ENCODE data around the gene ERG. TPM values are rescaled to one million over a fixed set of nuclear protein-coding genes. Genes with fewer than 3 reads are reported as not detected.

ERG gene
- total RNA-seq, 1 donor from 2014 or later = 28.5 TPM

- Histone ChIP-seq H3K9me3 (no peaks in the 10 kb centered on the region), H3K27ac (peak overlapping the region; percentile 60 to 70), H3K36me3 (no peaks in the 10 kb centered on the region), H3K4me3 (no peak overlapping the region), H3K4me1 (peaks cover 6 to 38% of the 10 kb centered on the region in 2 donors), H3K27me3 (no peaks in the 10 kb centered on the region)
- TF ChIP-seq, protein P1, sequence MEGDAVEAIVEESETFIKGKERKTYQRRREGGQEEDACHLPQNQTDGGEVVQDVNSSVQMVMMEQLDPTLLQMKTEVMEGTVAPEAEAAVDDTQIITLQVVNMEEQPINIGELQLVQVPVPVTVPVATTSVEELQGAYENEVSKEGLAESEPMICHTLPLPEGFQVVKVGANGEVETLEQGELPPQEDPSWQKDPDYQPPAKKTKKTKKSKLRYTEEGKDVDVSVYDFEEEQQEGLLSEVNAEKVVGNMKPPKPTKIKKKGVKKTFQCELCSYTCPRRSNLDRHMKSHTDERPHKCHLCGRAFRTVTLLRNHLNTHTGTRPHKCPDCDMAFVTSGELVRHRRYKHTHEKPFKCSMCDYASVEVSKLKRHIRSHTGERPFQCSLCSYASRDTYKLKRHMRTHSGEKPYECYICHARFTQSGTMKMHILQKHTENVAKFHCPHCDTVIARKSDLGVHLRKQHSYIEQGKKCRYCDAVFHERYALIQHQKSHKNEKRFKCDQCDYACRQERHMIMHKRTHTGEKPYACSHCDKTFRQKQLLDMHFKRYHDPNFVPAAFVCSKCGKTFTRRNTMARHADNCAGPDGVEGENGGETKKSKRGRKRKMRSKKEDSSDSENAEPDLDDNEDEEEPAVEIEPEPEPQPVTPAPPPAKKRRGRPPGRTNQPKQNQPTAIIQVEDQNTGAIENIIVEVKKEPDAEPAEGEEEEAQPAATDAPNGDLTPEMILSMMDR (IDR thresholded peaks at IDR 0.05) = no peak
- intact Hi-C loops (cut with DNase I) = no loop called here
- DNase-seq (ENCODE audit: low spot score in 2 of 2) = no peak
Observed at GRCh38 chr21:38479641-38480525, 18.4 kb downstream of the ERG start.

DNA sequence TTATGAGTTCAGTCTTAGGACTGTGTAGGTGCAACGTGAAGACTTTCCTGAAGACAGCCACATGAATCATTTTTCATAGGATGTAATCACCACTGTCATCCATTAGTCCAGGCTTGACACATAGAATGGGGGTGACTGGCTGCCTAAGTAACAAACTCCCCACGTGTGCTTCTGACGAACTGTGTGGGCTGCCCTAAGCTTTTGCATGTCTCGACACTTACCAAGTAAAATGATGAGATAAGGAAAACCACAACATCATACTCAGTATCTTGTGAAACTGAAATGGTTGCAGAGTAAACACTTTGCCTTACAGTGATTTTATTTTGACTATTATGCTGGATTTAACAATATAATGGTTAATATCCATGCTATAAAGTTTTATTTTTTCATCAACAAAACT is 19.5 kb downstream of the ERG start:
- DNase-seq (ENCODE audit: low spot score in 2 of 2) = no peak
- Histone ChIP-seq H3K27ac (peak overlapping the region in 1 of 2 donors; percentile 70), H3K9me3 (no peaks in the 10 kb centered on the region), H3K4me1 (peaks cover 6 to 38% of the 10 kb centered on the region in 2 donors), H3K4me3 (no peak overlapping the region), H3K36me3 (no peaks in the 10 kb centered on the region), H3K27me3 (no peaks in the 10 kb centered on the region)
- TF ChIP-seq, protein P1 (IDR thresholded peaks at IDR 0.05) = no peak
- intact Hi-C loops (cut with DNase I) = no loop called here

DNA sequence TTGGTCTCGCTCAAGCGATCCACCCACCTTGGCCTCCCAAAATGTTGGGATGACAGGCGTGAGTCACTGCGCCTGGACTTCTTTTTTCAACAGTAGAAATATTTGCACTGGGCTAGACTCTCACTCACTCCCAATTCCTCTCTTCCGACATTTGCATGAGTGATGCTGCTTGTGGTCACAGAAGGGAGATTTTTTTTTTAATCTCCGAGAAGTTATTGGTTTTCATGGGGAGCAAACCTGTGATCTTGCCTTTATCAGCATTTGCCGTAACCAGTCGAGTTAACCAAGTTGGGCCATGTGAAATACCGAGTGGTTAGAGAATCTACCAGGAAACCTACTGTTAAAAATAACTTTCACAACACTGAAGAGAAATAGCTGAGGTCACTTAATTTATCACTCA is 21.1 kb downstream of the ERG start:
- no peak for DNase-seq (ENCODE audit: low spot score in 2 of 2)
- Histone ChIP-seq H3K36me3 (peaks cover 0 to 3% of the 10 kb centered on the region in 2 donors), H3K4me3 (no peak overlapping the region), H3K27ac (peak overlapping the region in 1 of 2 donors; percentile 70), H3K27me3 (no peaks in the 10 kb centered on the region), H3K9me3 (no peaks in the 10 kb centered on the region), H3K4me1 (peaks cover 6 to 34% of the 10 kb centered on the region in 2 donors)
- intact Hi-C loops (cut with DNase I) = loop anchor here (2.0 kb wide), 1 partner anchor 14 kb away; no protein-coding TSS in a partner anchor
- TF ChIP-seq, protein P1 (IDR thresholded peaks at IDR 0.05) = no peak

- peaks cover 3 to 30% of the 10 kb centered on the region in 2 donors for H3K4me1 ChIP-seq
- peak overlapping the region; percentile 7 to 70 for H3K27ac ChIP-seq
- H3K27me3 ChIP-seq = no peaks in the 10 kb centered on the region
- intact Hi-C loops (cut with DNase I) = loop anchor here (2.0 kb wide), 1 partner anchor 14 kb away; no protein-coding TSS in a partner anchor
- no peak for DNase-seq (ENCODE audit: low spot score in 2 of 2)
- peaks cover 0 to 3% of the 10 kb centered on the region in 2 donors for H3K36me3 ChIP-seq
- H3K4me3 ChIP-seq = no peak overlapping the region
- TF ChIP-seq, protein P1 (IDR thresholded peaks at IDR 0.05) = no peak
- H3K9me3 ChIP-seq = no peaks in the 10 kb centered on the region
Observed at GRCh38 chr21:38476385-38476784, 21.9 kb downstream of the ERG start.

DNA sequence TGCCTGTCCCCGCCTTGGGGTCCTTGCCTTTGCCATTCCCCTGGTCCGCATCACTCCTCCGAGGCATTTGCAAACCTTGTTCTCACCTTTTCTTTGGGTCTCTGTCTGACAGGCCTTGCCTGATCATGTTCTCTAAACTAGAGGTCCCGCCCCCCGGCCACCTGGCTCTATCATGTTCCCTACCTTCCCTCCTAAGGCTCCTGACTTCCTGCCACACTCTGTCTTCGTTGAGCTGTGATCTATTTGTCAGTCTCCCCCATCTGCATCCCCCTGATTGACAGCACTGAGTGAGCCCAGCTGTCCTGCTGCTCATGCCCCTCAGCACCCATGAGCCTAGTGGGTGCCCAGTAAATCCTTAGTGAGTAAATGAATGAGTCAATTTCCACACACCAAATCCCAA is 22.8 kb downstream of the ERG start:
- no peak for DNase-seq (ENCODE audit: low spot score in 2 of 2)

More for the DNA sequence above, 22.8 kb downstream of the ERG start:
- H3K27me3 ChIP-seq = no peaks in the 10 kb centered on the region
- H3K27ac ChIP-seq = peak overlapping the region; percentile 12 to 70
- no peak overlapping the region for H3K4me3 ChIP-seq
- intact Hi-C loops (cut with DNase I) = no loop called here
- peaks cover 0 to 3% of the 10 kb centered on the region in 2 donors for H3K36me3 ChIP-seq
- H3K9me3 ChIP-seq = no peaks in the 10 kb centered on the region
- TF ChIP-seq, protein P1 (IDR thresholded peaks at IDR 0.05) = no peak
- H3K4me1 ChIP-seq = peaks cover 3 to 30% of the 10 kb centered on the region in 2 donors

Data from ascending aorta (tissue), 2 donors.